ENCODE data around the gene ACER2. TPM values are rescaled to one million over a fixed set of nuclear protein-coding genes. Genes with fewer than 3 reads are reported as not detected.

ACER2 gene
- total RNA-seq, 4 donors from 2014 or later = 2.8 to 13.2 (median 9.3) TPM

GRCh38 chr9:19451240-19452087, 42.7 kb downstream of the ACER2 start:
- WGBS, 2 donors (ENCODE audit: low coverage in 1 of 2) = 83 to 84% methylated on average over 5 to 9 of the region's 9 CpGs
- H3K27me3 ChIP-seq = no peaks in the 10 kb centered on the region
- TF ChIP-seq, protein P1, sequence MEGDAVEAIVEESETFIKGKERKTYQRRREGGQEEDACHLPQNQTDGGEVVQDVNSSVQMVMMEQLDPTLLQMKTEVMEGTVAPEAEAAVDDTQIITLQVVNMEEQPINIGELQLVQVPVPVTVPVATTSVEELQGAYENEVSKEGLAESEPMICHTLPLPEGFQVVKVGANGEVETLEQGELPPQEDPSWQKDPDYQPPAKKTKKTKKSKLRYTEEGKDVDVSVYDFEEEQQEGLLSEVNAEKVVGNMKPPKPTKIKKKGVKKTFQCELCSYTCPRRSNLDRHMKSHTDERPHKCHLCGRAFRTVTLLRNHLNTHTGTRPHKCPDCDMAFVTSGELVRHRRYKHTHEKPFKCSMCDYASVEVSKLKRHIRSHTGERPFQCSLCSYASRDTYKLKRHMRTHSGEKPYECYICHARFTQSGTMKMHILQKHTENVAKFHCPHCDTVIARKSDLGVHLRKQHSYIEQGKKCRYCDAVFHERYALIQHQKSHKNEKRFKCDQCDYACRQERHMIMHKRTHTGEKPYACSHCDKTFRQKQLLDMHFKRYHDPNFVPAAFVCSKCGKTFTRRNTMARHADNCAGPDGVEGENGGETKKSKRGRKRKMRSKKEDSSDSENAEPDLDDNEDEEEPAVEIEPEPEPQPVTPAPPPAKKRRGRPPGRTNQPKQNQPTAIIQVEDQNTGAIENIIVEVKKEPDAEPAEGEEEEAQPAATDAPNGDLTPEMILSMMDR (IDR thresholded peaks at IDR 0.05) = no peak
- TF ChIP-seq POLR2AphosphoS5 (IDR thresholded peaks at IDR 0.05) = no peak
- no peak for TF ChIP-seq POLR2A (IDR thresholded peaks at IDR 0.05)
- no peak for TF ChIP-seq EP300 (IDR thresholded peaks at IDR 0.05; ENCODE audit: low read depth)
- no peaks in the 10 kb centered on the region for H3K9me3 ChIP-seq
- H3K4me1 ChIP-seq = no peaks in the 10 kb centered on the region
- in situ Hi-C loops (cut with MboI; ENCODE audit: low pct_ligation_motif_present in 1 of 4, low pct_unique_long_range_greater_than_20kb in 1 of 4, low sequenced_read_pairs in 3 of 4) = loop anchor here in 1 of 4 donors (25.0 kb wide), 1 partner anchor 364 kb away; no protein-coding TSS in a partner anchor
- no peaks in the 10 kb centered on the region for H3K36me3 ChIP-seq
- DNase-seq = no peak
- H3K4me3 ChIP-seq = no peak overlapping the region
- intact Hi-C loops (cut with DNase I; ENCODE audit: low total_unique reads) = no loop called here
- no peak overlapping the region for H3K27ac ChIP-seq

DNA sequence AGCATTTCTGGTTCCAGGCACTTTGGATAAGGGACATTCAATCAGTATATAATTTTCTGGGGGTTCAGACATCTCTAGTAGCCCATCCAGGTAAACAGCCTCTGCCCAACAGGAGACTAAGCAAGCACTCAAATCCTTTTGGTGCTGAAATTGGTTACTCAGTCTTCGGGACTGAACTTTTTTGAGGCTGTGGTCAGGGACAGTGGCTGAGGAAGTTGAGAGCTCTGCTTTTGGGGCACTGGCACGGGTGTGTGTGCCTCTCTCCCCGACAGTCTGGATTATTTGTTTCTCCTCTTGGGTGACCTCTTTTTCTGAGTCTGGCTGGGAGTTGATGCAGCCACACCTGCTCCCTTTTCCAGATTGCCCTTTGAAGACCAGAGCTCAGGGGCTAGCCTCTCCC, 47.6 kb downstream of the ACER2 start:
- Histone ChIP-seq H3K27ac (peak overlapping the region in 1 of 4 donors; percentile 4), H3K4me1 (peaks cover 0 to 10% (median 4%) of the 10 kb centered on the region in 4 donors), H3K4me3 (no peak overlapping the region), H3K36me3 (no peaks in the 10 kb centered on the region), H3K9me3 (no peaks in the 10 kb centered on the region), H3K27me3 (no peaks in the 10 kb centered on the region)
- WGBS, 2 donors (ENCODE audit: low coverage in 1 of 2) = 35% methylated on average over 3 of the region's 3 CpGs; no CpG with 5 or more reads in 1 of the 2 donors
- no peak for DNase-seq
- intact Hi-C loops (cut with DNase I; ENCODE audit: low total_unique reads) = no loop called here
- in situ Hi-C loops (cut with MboI; ENCODE audit: low pct_ligation_motif_present in 1 of 4, low pct_unique_long_range_greater_than_20kb in 1 of 4, low sequenced_read_pairs in 3 of 4) = loop anchor here in 1 of 4 donors (25.0 kb wide), 1 partner anchor 369 kb away; no protein-coding TSS in a partner anchor
- TF ChIP-seq POLR2A (IDR thresholded peaks at IDR 0.05) (no peak), POLR2AphosphoS5 (IDR thresholded peaks at IDR 0.05) (no peak), EP300 (IDR thresholded peaks at IDR 0.05; ENCODE audit: low read depth) (no peak)
- TF ChIP-seq, protein P1 (IDR thresholded peaks at IDR 0.05) = no peak

- in situ Hi-C loops (cut with MboI; ENCODE audit: low pct_ligation_motif_present in 1 of 4, low pct_unique_long_range_greater_than_20kb in 1 of 4, low sequenced_read_pairs in 3 of 4) (loop anchor here in 1 of 4 donors (25.0 kb wide), 1 partner anchor 370 kb away; no protein-coding TSS in a partner anchor), intact Hi-C loops (cut with DNase I; ENCODE audit: low total_unique reads) (no loop called here)
- no peaks in the 10 kb centered on the region for H3K36me3 ChIP-seq
- WGBS, 2 donors (ENCODE audit: low coverage in 1 of 2) = 29 to 35% methylated on average over 11 to 12 of the region's 12 CpGs
- peaks cover 0 to 10% (median 4%) of the 10 kb centered on the region in 4 donors for H3K4me1 ChIP-seq
- TF ChIP-seq POLR2AphosphoS5 (IDR thresholded peaks at IDR 0.05) (peak in 1 of 3 donors; percentile 16), EP300 (IDR thresholded peaks at IDR 0.05; ENCODE audit: low read depth) (no peak)
- TF ChIP-seq, protein P1 (IDR thresholded peaks at IDR 0.05) = peak; percentile 89 to 96 (median 92)
- DNase-seq = peak; percentile 75
- H3K4me3 ChIP-seq = peak overlapping the region in 1 of 4 donors; percentile 29
- H3K27ac ChIP-seq = peak overlapping the region in 2 of 4 donors; percentile 4 to 20
- H3K27me3 ChIP-seq = no peaks in the 10 kb centered on the region
- H3K9me3 ChIP-seq = no peaks in the 10 kb centered on the region
Measured at GRCh38 chr9:19456996-19457692, 48.3 kb downstream of the ACER2 start.

GRCh38 chr9:19457693-19458009, 48.8 kb downstream of the ACER2 start:
- TF ChIP-seq EP300 (IDR thresholded peaks at IDR 0.05; ENCODE audit: low read depth) (no peak), POLR2AphosphoS5 (IDR thresholded peaks at IDR 0.05) (no peak)
- TF ChIP-seq, protein P1 (IDR thresholded peaks at IDR 0.05) = peak in 1 of 5 experiments; percentile 4
- Histone ChIP-seq H3K9me3 (no peaks in the 10 kb centered on the region), H3K27me3 (no peaks in the 10 kb centered on the region), H3K4me3 (peak overlapping the region in 1 of 4 donors; percentile 29), H3K27ac (no peak overlapping the region), H3K36me3 (no peaks in the 10 kb centered on the region), H3K4me1 (peaks cover 0 to 10% (median 4%) of the 10 kb centered on the region in 4 donors)
- intact Hi-C loops (cut with DNase I; ENCODE audit: low total_unique reads) = no loop called here
- 15 to 16% methylated on average over 4 to 5 of the region's 5 CpGs for WGBS, 2 donors (ENCODE audit: low coverage in 1 of 2)
- in situ Hi-C loops (cut with MboI; ENCODE audit: low pct_ligation_motif_present in 1 of 4, low pct_unique_long_range_greater_than_20kb in 1 of 4, low sequenced_read_pairs in 3 of 4) = loop anchor here in 1 of 4 donors (25.0 kb wide), 1 partner anchor 370 kb away; no protein-coding TSS in a partner anchor
- no peak for DNase-seq

Measured in transverse colon (tissue), 4 donors.